GM12878 (cell line): Measurements from ENCODE around the gene WWC2. TPM values are rescaled to one million over a fixed set of nuclear protein-coding genes. Genes with fewer than 3 reads are reported as not detected.

ENCODE experiments used
- ATAC-seq: fragments of 200-7000 bp; cut with Tn5 transposase; 3 replicates; pipeline ENCODE4 v1.9.1; 2020; ENCODE audit warnings: mild to moderate bottlenecking, moderate library complexity
- Bru-seq: library from RNA; stranded (reverse); fragments of 400-500 nt; gene quantifications from one replicate; lab custom pipeline; 2021; lab: Mats Ljungman, UMichigan
- BruChase-seq, 2 experiments: library from RNA; stranded (reverse); fragments of 400-500 nt; gene quantifications; one replicate each; lab custom pipeline; 2021; lab: Mats Ljungman, UMichigan
- BruUV-seq: library from RNA; stranded (reverse); fragments of 400-500 nt; replicated peaks from 2 replicates; lab custom pipeline; 2021; lab: Mats Ljungman, UMichigan
- CTCF ChIA-PET: fragments of 300-600 bp; sonication (Branson Sonifier 250); formaldehyde crosslinking; extraction: SDS; loops from one replicate; lab custom pipeline; 2021; ENCODE audit warnings: inconsistent platforms; lab: Yijun Ruan, JAX
- POLR2A ChIA-PET: fragments of 350-600 bp; formaldehyde crosslinking; extraction: SDS; loops from one replicate; lab custom pipeline; 2021; ENCODE audit warnings: inconsistent platforms; lab: Charles Lee
- RAD21 ChIA-PET: fragments of 300-600 bp; sonication (Branson Sonifier 250); formaldehyde crosslinking; loops from one replicate; lab custom pipeline; 2023; ENCODE audit warnings: antibody characterized with exemption; ENCODE audit not compliant: unreplicated experiment; lab: Charles Lee
- SMC1A ChIA-PET: fragments of 300-600 bp; sonication (Branson Sonifier 250); formaldehyde crosslinking; loops from one replicate; lab custom pipeline; 2023; ENCODE audit not compliant: unreplicated experiment, uncharacterized antibody; lab: Charles Lee
- DNase-seq: peaks from one replicate; pipeline ENCODE4 v3.0.0-alpha.2; 2011; ENCODE audit warnings: low read depth, low spot score
- FAIRE-seq: peaks from 3 replicates; lab custom pipeline; 2011; peaks lifted over from hg19 to GRCh38; lab: Jason Lieb, UNC
- H2AFZ ChIP-seq: 2 replicates; pipeline ENCODE4 v1.6.0; 2011; ENCODE audit warnings: low read depth, low read length, control low read depth; ENCODE audit not compliant: control insufficient read depth
- H3K27ac ChIP-seq: 2 replicates; pipeline ENCODE4 v1.5.1; 2011; ENCODE audit warnings: control low read depth; ENCODE audit not compliant: control insufficient read depth, insufficient read depth
- H3K27me3 ChIP-seq, 2 experiments: replicated peaks in 1 of 2; 2 replicates each; pipeline versions ENCODE4 v1.6.0 to v1.6.1; 2011; ENCODE audit warnings: low read length in 1 of 2; ENCODE audit not compliant: control insufficient read depth in 2 of 2, insufficient read depth in 2 of 2
- H3K36me3 ChIP-seq, 2 experiments: 2 replicates each; pipeline ENCODE4 v1.5.1; 2011; ENCODE audit warnings: low read length in 1 of 2; ENCODE audit not compliant: control insufficient read depth in 2 of 2, insufficient read depth in 2 of 2
- H3K4me1 ChIP-seq: 2 replicates; pipeline ENCODE4 v1.6.1; 2011; ENCODE audit warnings: mild to moderate bottlenecking, low read length, moderate library complexity, mixed read lengths; ENCODE audit not compliant: control insufficient read depth, insufficient read depth
- H3K4me2 ChIP-seq: 2 replicates; pipeline ENCODE4 v1.6.0; 2011; ENCODE audit warnings: control low read depth; ENCODE audit not compliant: control insufficient read depth, insufficient read depth
- H3K4me3 ChIP-seq: fragments of 200-600 bp; sonication (generic); 2 replicates; pipeline ENCODE4 v1.5.1; 2016
- H3K79me2 ChIP-seq: 2 replicates; pipeline ENCODE4 v1.6.0; 2011; ENCODE audit warnings: low read length; ENCODE audit not compliant: control insufficient read depth, insufficient read depth
- H3K9ac ChIP-seq: 2 replicates; pipeline ENCODE4 v1.8.0; 2011; ENCODE audit warnings: low read length, control low read depth, mixed read lengths; ENCODE audit not compliant: control insufficient read depth, insufficient read depth
- H3K9me3 ChIP-seq: replicated peaks from 3 replicates; pipeline ENCODE4 v1.5.1; 2011; ENCODE audit warnings: mild to moderate bottlenecking, low read length; ENCODE audit not compliant: control insufficient read depth, insufficient read depth
- H4K20me1 ChIP-seq: 2 replicates; pipeline ENCODE4 v1.6.0; 2011; ENCODE audit not compliant: control insufficient read depth, insufficient read depth
- POU2F2 ChIP-seq: IDR thresholded peaks from 3 replicates; pipeline ENCODE4 v1.6.1; 2011; ENCODE audit warnings: low read depth, mild to moderate bottlenecking, low read length, borderline replicate concordance
- SMAD1 ChIP-seq: fragments of 450-650 bp; IDR thresholded peaks from 2 replicates; pipeline ENCODE4 v1.6.1; 2018; ENCODE audit warnings: mild to moderate bottlenecking, low read depth; ENCODE audit not compliant: partially characterized antibody
- SUZ12 ChIP-seq: fragments of 200-600 bp; sonication (generic); IDR thresholded peaks from one replicate; pipeline ENCODE4 v1.6.1; 2018; ENCODE audit warnings: antibody characterized with exemption, mild to moderate bottlenecking; ENCODE audit not compliant: unreplicated experiment
- WGBS: methylation state at CpG from one replicate; pipeline ENCODE4 v1.1.6; 2016; ENCODE audit warnings: low lambda C conversion rate; ENCODE audit not compliant: insufficient replicate concordance, insufficient coverage; ENCODE audit errors: missing lambda C conversion rate; 5-methylcytosine and 5-hydroxymethylcytosine counted together
- in situ Hi-C: fragments of 300-500 bp; cut with MboI; formaldehyde crosslinking; loops from 9 replicates; pipeline ENCODE4 v1.14.3; 2018; ENCODE audit warnings: mixed read lengths
- intact Hi-C: fragments of 100-400 bp; cut with micrococcal nuclease; formaldehyde crosslinking; loops from one replicate; pipeline ENCODE4 v1.14.2; 2022; ENCODE audit not compliant: unreplicated experiment
- long read RNA-seq, 2 experiments: library from polyadenylated mRNA; unstranded; transcript quantifications; one replicate each; pipeline ENCODE4 v2.0.0, GENCODE V29; 2019 to 2020
- polyA minus RNA-seq, 3 experiments: library from RNA; depleted of rRNA, polyadenylated mRNA; stranded (reverse); fragments of >200 nt; gene quantifications; 2 replicates each; pipeline ENCODE4 v1.2.3, GENCODE V29; 2011
- polyA plus RNA-seq, 11 experiments: library from polyadenylated mRNA; depleted of rRNA in 4 of 11; unstranded in 6 of 11; stranded (reverse) in 5 of 11; fragments of >200 nt; fragmentation: Nextera tagmentation in 4 of 11; fragmentation: Illumina TruSeq in 1 of 11; extraction: Ambion mirVana in 4 of 11; extraction: Trizol in 1 of 11; gene quantifications; 1 replicate in 1 of 11; 2 replicates in 10 of 11; pipeline versions ENCODE4 v1.2.1 to v1.2.3, GENCODE V29; 2011 to 2016; ENCODE audit warnings: inconsistent platforms in 2 of 11, missing spikeins in 2 of 11, low read depth in 1 of 11
- total RNA-seq, 4 experiments: library from RNA; depleted of rRNA in 3 of 4; stranded (reverse); fragments of >200 nt in 3 of 4; fragmentation: Illumina TruSeq in 1 of 4; extraction: Trizol in 1 of 4; gene quantifications; 2 replicates each; pipeline versions ENCODE4 v1.2.1 to v1.2.3, GENCODE V29; 2013 to 2021

The WWC2 gene
- total RNA-seq (2013; cell fraction: nucleolus; rRNA removed), result not detected in 2 replicates
- total RNA-seq (2014; rRNA removed) (under 0.01 TPM in 1 of 2 replicates, not detected in the other), total RNA-seq (2014; rRNA removed; fragmentation: Illumina TruSeq; extraction: Trizol) (0.05 TPM in 1 of 2 replicates, not detected in the other), total RNA-seq (2021) (0.19 and 0.72 TPM in 2 replicates), polyA plus RNA-seq (2011; rRNA removed) (0.12 and 0.14 TPM in 2 replicates), polyA plus RNA-seq (2014; fragmentation: Illumina TruSeq; extraction: Trizol) (0.07 TPM in 1 of 2 replicates, not detected in the other), polyA plus RNA-seq (2014; fragmentation: Nextera tagmentation; extraction: Ambion mirVana) (under 1 TPM; 0.02 to 0.03 TPM), polyA plus RNA-seq (2014; rRNA removed) (0.06 TPM in 1 of 2 replicates, not detected in the other), polyA plus RNA-seq (2016; fragmentation: Nextera tagmentation; extraction: Ambion mirVana) (under 1 TPM; 0.04 to 0.06 TPM), polyA minus RNA-seq (2011; rRNA and poly(A)+ RNA removed) (0.15 TPM in 1 of 2 replicates, not detected in the other), Bru-seq, nascent RNA (percentile 17 among the genes with signal in this experiment), BruChase-seq, experiment 1, labeled RNA remaining after a 6-hour chase (percentile 18 among the genes with signal in this experiment), BruChase-seq, experiment 2, labeled RNA remaining after a 2-hour chase (percentile 16 among the genes with signal in this experiment)
- polyA plus RNA-seq (2011; ENCODE audit: low read depth), result not detected
- 0.04 and 0.07 TPM in 2 replicates for polyA plus RNA-seq (2011; cell fraction: cytosol; rRNA removed)
- polyA plus RNA-seq (2011; cell fraction: nucleus; rRNA removed), result 0.01 and 0.09 TPM in 2 replicates
- polyA plus RNA-seq (2012), result 0.01 TPM in 1 of 2 replicates, not detected in the other
- polyA minus RNA-seq (2011; cell fraction: cytosol; rRNA and poly(A)+ RNA removed), result 0.83 TPM in 1 of 2 replicates, not detected in the other
- polyA minus RNA-seq (2011; cell fraction: nucleus; rRNA and poly(A)+ RNA removed), result 0.10 and 0.12 TPM in 2 replicates
- long read RNA-seq, experiment 1, result 0 reads
- long read RNA-seq, experiment 2, partial matches to known transcripts, result 0 of 4 reads
- long read RNA-seq, experiment 2, other reads (novel, unspliced or antisense), result 4 of 4 reads

DNA sequence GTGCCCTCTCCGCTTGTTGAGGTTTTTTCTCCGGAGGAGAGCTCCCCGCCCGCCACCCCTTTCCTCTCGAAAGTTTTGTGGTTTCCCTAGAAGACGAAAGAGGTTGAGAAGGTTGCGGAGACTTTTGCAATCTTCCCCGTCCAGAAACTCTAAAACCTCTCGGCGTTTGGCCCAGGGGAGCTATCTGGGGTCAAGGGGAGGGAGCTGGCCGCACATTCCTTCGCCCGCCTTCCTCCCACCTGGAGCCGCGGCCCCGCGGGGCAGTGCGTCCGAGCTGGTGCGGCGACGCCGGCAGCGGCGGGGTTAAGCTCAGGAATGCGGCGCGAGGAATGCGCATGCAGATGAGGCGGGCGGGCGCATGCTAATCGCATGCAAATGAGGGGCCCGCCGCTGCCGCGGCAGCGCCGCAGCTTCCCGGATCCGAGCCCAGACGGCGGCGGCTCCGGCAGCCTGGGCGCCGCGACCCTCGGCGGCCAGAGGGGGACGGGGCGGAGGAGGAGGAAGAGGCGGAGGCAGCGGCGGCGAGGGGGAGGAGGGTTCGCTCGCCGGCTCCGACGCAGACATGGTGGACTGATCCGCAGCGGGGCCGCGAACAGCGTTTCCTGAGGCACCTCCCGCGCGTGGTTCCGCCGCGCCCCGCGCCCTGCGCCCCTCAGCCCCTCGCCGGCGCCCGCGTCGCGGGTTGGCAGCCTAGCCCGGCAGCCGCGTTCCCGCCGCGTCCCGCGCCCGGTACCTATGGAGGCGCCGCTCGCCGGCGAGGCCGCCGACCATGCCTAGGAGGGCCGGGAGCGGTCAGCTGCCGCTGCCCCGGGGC lies at the start of gene WWC2:
WWC2 (plus strand) TSS at position 535 of the 814 bp plus-strand sequence; CDS start at position 770, 235 bp downstream.
- H3K4me3 ChIP-seq, result peak within 1 kb of the TSS; percentile 32; the same call in 1 of the 2 replicates
- H3K4me2 ChIP-seq, result peak within 1 kb of the TSS; percentile 66; the same call in 1 of the 2 replicates
- in situ Hi-C loops (no loop called here), intact Hi-C loops (no loop called here)
- no peak within 1 kb of the TSS for H3K9ac ChIP-seq
- no peaks in the 10 kb centered on the region for H3K79me2 ChIP-seq
- CTCF ChIA-PET, result no interaction called here
- H3K27ac ChIP-seq, result no peak within 1 kb of the TSS
- peaks cover 5 to 15% of the 10 kb centered on the region in 2 experiments for H3K27me3 ChIP-seq
- POLR2A ChIA-PET, result no interaction called here
- H3K9me3 ChIP-seq, result no peaks in the 10 kb centered on the region; the same call in 2 of the 3 replicates
- no TSS peak for BruUV-seq
- no peak for DNase-seq
- 8% methylated on average over 70 of the region's 102 CpGs for WGBS
- ATAC-seq, result peak; percentile 45
- H3K36me3 ChIP-seq, result no peaks in the 10 kb centered on the region
- RAD21 ChIA-PET, result no interaction called here
- SMC1A ChIA-PET, result no interaction called here
- TF ChIP-seq SUZ12, result peak; percentile 83
- no peak for TF ChIP-seq SMAD1
- TF ChIP-seq POU2F2, result peak; percentile 36; the same call in 1 of the 3 replicates
- no peak for FAIRE-seq
- no peaks in the 10 kb centered on the region for H4K20me1 ChIP-seq
- H3K4me1 ChIP-seq, result no peaks in the 10 kb centered on the region
- no peak within 1 kb of the TSS for H2AFZ ChIP-seq
